ENCODE data around the gene TMEM132C.
A peak's percentile ranks its signal among the peaks of the same experiment; 100 is the strongest.

Gene TMEM132C

DNA sequence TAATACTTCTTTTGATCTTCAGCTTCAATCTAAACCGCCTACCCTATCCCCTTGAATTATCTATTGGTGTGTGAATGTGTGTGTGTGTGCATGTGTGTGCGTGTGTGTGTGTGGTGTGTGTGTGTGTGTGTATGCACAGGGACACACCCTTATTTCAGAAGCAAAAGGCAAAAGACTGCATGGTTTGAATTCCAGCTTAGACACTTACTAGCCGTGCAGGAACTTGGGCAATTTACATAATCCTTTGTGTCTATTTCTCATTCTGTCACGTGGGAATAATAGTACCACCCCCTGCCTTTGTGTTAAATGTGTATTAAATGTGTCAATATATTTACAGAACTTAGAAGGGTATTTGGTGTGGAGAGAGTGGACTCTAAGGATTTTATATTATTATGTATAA lies 251.7 kb downstream of the TMEM132C start:
- TF ChIP-seq, protein P1, sequence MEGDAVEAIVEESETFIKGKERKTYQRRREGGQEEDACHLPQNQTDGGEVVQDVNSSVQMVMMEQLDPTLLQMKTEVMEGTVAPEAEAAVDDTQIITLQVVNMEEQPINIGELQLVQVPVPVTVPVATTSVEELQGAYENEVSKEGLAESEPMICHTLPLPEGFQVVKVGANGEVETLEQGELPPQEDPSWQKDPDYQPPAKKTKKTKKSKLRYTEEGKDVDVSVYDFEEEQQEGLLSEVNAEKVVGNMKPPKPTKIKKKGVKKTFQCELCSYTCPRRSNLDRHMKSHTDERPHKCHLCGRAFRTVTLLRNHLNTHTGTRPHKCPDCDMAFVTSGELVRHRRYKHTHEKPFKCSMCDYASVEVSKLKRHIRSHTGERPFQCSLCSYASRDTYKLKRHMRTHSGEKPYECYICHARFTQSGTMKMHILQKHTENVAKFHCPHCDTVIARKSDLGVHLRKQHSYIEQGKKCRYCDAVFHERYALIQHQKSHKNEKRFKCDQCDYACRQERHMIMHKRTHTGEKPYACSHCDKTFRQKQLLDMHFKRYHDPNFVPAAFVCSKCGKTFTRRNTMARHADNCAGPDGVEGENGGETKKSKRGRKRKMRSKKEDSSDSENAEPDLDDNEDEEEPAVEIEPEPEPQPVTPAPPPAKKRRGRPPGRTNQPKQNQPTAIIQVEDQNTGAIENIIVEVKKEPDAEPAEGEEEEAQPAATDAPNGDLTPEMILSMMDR (conservative IDR thresholded peaks at IDR 0.05), result no peak
- TF ChIP-seq ZFX (IDR thresholded peaks at IDR 0.05), result no peak
- no peak overlapping the region for H3K27ac ChIP-seq

- H3K27ac ChIP-seq, result no peak overlapping the region
- TF ChIP-seq, protein P1 (conservative IDR thresholded peaks at IDR 0.05), result no peak
- no peak for TF ChIP-seq ZFX (IDR thresholded peaks at IDR 0.05)
Observed at GRCh38 chr12:128519426-128519825, 252.5 kb downstream of the TMEM132C start.

GRCh38 chr12:128521981-128522380 lies 255.0 kb downstream of the TMEM132C start:
- H3K27ac ChIP-seq, result no peak overlapping the region
- no peak for TF ChIP-seq ZFX (IDR thresholded peaks at IDR 0.05)
- TF ChIP-seq, protein P1 (conservative IDR thresholded peaks at IDR 0.05), result no peak

DNA sequence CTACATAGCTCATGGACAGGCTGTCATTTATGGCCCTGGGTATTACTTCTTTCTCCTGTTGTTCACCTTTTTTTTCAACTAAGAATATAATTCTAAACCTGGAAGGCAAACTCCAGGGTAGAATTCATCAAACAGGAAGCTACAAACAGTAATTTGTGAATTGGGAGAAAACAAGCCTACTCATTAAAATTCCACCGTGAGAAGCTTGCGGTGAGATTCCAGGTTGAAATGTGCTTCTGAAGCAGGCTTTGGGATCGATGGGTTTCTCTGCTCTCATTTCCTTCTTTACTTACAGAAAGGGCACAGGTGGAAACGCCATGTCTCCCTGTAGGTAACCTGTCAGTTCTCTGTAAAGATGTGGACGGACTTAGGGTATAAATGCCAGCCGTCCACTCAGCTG lies 257.5 kb downstream of the TMEM132C start:
- TF ChIP-seq ZFX (IDR thresholded peaks at IDR 0.05), result no peak
- TF ChIP-seq, protein P1 (conservative IDR thresholded peaks at IDR 0.05), result no peak

DNA sequence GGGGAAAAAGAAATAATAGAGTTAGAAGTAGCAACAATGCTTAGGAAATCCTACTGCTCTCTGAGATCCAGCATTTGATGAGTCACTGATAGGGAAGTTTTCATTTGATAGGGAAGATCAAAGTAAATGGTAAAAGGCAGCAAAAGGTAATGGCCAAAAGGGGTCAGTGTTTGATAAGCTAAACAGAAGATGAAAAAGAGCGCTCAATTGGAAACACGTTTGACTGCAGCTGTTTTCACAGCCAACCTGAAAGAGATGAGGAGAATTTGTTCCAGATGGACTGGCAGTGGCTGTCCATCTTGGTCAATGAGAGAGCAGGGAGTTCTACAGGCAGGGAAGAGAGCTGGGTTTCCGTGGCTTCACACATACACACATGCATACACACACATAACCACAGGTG lies 264.2 kb downstream of the TMEM132C start:
- TF ChIP-seq ZFX (IDR thresholded peaks at IDR 0.05), result no peak
- TF ChIP-seq, protein P1 (conservative IDR thresholded peaks at IDR 0.05), result 0 out of 2 replicates have a peak, but pooled peaks have one; percentile 4
- H3K27ac ChIP-seq, result no peak overlapping the region

More for the DNA sequence above, 257.5 kb downstream of the TMEM132C start:
- H3K27ac ChIP-seq, result no peak overlapping the region

- H3K27ac ChIP-seq, result no peak overlapping the region
- TF ChIP-seq, protein P1 (conservative IDR thresholded peaks at IDR 0.05), result no peak
- TF ChIP-seq ZFX (IDR thresholded peaks at IDR 0.05), result no peak
Observed at GRCh38 chr12:128534906-128535305, 267.9 kb downstream of the TMEM132C start.

GRCh38 chr12:128536810-128537209 lies 269.8 kb downstream of the TMEM132C start:
- no peak overlapping the region for H3K27ac ChIP-seq
- TF ChIP-seq, protein P1 (conservative IDR thresholded peaks at IDR 0.05), result no peak
- no peak for TF ChIP-seq ZFX (IDR thresholded peaks at IDR 0.05)

Measured in C4-2B (cell line).